Measurements from ENCODE around the gene PGGT1B. TPM values are rescaled to one million over a fixed set of nuclear protein-coding genes. Genes with fewer than 3 reads are reported as not detected.
A peak's percentile ranks its signal among the peaks of the same experiment; 100 is the strongest.

The PGGT1B gene
- total RNA-seq (2022) (43.9 and 48.5 TPM in 2 replicates), Bru-seq, nascent RNA (percentile 86 among the genes with signal in this experiment), BruChase-seq, experiment 1, labeled RNA remaining after a 6-hour chase (percentile 85 among the genes with signal in this experiment), BruChase-seq, experiment 2, labeled RNA remaining after a 2-hour chase (percentile 84 among the genes with signal in this experiment)
- long read RNA-seq, full-length matches to known transcripts = 49 of 79 reads
- long read RNA-seq, partial matches to known transcripts = 2 of 79 reads
- long read RNA-seq, other reads (novel, unspliced or antisense) = 28 of 79 reads

- peak; percentile 66 for DNase-seq (ENCODE audit: unreplicated experiment)
- peak within 1 kb of the TSS; percentile 97 for H3K27ac Mint-ChIP-seq (ENCODE audit: low read depth, unreplicated experiment)
- POLR2A ChIA-PET = interaction anchor here (0.6 to 2.3 kb wide), 18 partner anchors 11 to 580 kb away, joined by 3 to 19 read pairs (median 3); partner anchors contain the start of genes ATG12, CCDC112, TMED7 and TRIM36
- no peaks in the 10 kb centered on the region for H3K9me3 Mint-ChIP-seq (ENCODE audit: unreplicated experiment)
- peaks cover 29% of the 10 kb centered on the region for H3K4me1 Mint-ChIP-seq (ENCODE audit: insufficient read depth, unreplicated experiment)
- TSS peak; percentile 48 for BruUV-seq (replicated peaks)
- H3K27me3 Mint-ChIP-seq (ENCODE audit: insufficient read depth, unreplicated experiment) = no peaks in the 10 kb centered on the region
- CTCF ChIA-PET = interaction anchor here (0.6 to 1.9 kb wide), 7 partner anchors 11 to 814 kb away, joined by 3 to 9 read pairs (median 3); no protein-coding TSS in a partner anchor
- peaks cover 6% of the 10 kb centered on the region for H3K36me3 Mint-ChIP-seq (ENCODE audit: insufficient read depth, unreplicated experiment)
- no peak for TF ChIP-seq CTCF (IDR thresholded peaks at IDR 0.05; ENCODE audit: unreplicated experiment)
- intact Hi-C loops (cut with micrococcal nuclease) = no loop called here
- H3K4me3 Mint-ChIP-seq (ENCODE audit: unreplicated experiment) = peak within 1 kb of the TSS; percentile 83
These were observed at the start of gene PGGT1B for GRCh38 chr5:115262321-115263077. PGGT1B (minus strand) TSS chr5:115262877; CDS start chr5:115262851, 26 bp downstream.

DNA sequence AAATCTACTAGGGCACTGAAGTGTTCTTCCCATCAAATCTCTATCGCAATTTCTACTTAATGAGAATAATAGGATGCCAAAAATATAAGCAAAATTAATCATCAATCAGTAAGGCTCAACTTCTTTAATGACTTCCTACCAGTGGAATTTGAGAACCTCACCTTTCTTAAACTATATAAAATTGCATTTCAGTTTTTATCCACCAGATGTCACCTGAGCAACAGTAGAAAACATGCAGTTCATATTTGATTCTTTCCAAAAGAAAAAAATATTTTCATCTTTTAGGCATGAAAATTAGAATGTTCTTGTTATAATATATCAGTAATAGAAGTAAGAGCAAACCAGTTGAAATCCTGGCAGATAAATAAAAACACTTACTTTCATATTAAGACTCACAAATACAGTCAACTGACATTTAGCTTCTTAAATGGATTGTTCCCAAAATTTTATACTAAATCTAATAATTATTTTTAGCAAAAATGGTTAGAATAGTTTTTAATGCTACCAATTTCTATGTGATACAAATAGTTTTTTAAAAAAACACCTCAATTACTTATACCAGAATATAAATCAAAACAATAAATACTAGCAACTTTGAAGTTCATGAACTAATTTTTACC is 47.2 kb upstream of the PGGT1B start:
- CTCF ChIA-PET = interaction anchor here (0.6 to 9.8 kb wide), 32 partner anchors 11 to 315 kb away, joined by 3 to 264 read pairs (median 4); no protein-coding TSS in a partner anchor
- peak; percentile 53 for DNase-seq (ENCODE audit: unreplicated experiment)
- peak; percentile 66 for TF ChIP-seq CTCF (IDR thresholded peaks at IDR 0.05; ENCODE audit: unreplicated experiment)
- no peaks in the 10 kb centered on the region for H3K9me3 Mint-ChIP-seq (ENCODE audit: unreplicated experiment)
- no peaks in the 10 kb centered on the region for H3K27me3 Mint-ChIP-seq (ENCODE audit: insufficient read depth, unreplicated experiment)
- POLR2A ChIA-PET = interaction anchor here (0.6 to 5.9 kb wide), 3 partner anchors 12 to 265 kb away, joined by 3 to 36 read pairs (median 3); no protein-coding TSS in a partner anchor
- H3K36me3 Mint-ChIP-seq (ENCODE audit: insufficient read depth, unreplicated experiment) = no peaks in the 10 kb centered on the region
- BruUV-seq (replicated peaks) = no TSS peak
- H3K4me3 Mint-ChIP-seq (ENCODE audit: unreplicated experiment) = no peak overlapping the region
- H3K4me1 Mint-ChIP-seq (ENCODE audit: insufficient read depth, unreplicated experiment) = no peaks in the 10 kb centered on the region
- intact Hi-C loops (cut with micrococcal nuclease) = loop anchor here (1.0 to 5.0 kb wide), 4 partner anchors 62 to 522 kb away; no protein-coding TSS in a partner anchor
- H3K27ac Mint-ChIP-seq (ENCODE audit: low read depth, unreplicated experiment) = no peak overlapping the region

GRCh38 chr5:115308815-115309214 is 46.1 kb upstream of the PGGT1B start:
- Mint-ChIP-seq H3K4me1 (ENCODE audit: insufficient read depth, unreplicated experiment) (no peaks in the 10 kb centered on the region), H3K9me3 (ENCODE audit: unreplicated experiment) (no peaks in the 10 kb centered on the region), H3K4me3 (ENCODE audit: unreplicated experiment) (no peak overlapping the region), H3K36me3 (ENCODE audit: insufficient read depth, unreplicated experiment) (no peaks in the 10 kb centered on the region), H3K27ac (ENCODE audit: low read depth, unreplicated experiment) (no peak overlapping the region), H3K27me3 (ENCODE audit: insufficient read depth, unreplicated experiment) (no peaks in the 10 kb centered on the region)
- intact Hi-C loops (cut with micrococcal nuclease) = loop anchor here (1.0 kb wide), 2 partner anchors 265 to 277 kb away; no protein-coding TSS in a partner anchor
- TF ChIP-seq CTCF (IDR thresholded peaks at IDR 0.05; ENCODE audit: unreplicated experiment) = no peak
- no peak for DNase-seq (ENCODE audit: unreplicated experiment)
- ChIA-PET CTCF (interaction anchor here (0.5 to 9.8 kb wide), 27 partner anchors 8 to 764 kb away, joined by 3 to 264 read pairs (median 4); no protein-coding TSS in a partner anchor), POLR2A (interaction anchor here (0.6 to 5.9 kb wide), 2 partner anchors 226 to 266 kb away, joined by 3 to 36 read pairs; no protein-coding TSS in a partner anchor)
- BruUV-seq (replicated peaks) = no TSS peak
